HepG2 (cell line): ENCODE results near the gene ANO9. TPM values are rescaled to one million over a fixed set of nuclear protein-coding genes. Genes with fewer than 3 reads are reported as not detected.
A peak's percentile ranks its signal among the peaks of the same experiment; 100 is the strongest.

Source experiments
- AGO1 ChIP-seq: fragments of 200-400 bp; formaldehyde crosslinking; IDR thresholded peaks from 2 replicates; pipeline ENCODE4 v1.6.1; 2017; ENCODE audit warnings: mild to moderate bottlenecking, low read depth, low read length, moderate library complexity; ENCODE audit not compliant: poor library complexity, severe bottlenecking
- CEBPG ChIP-seq: IDR thresholded peaks from 2 replicates; pipeline ENCODE4 v1.6.1; 2016
- CENPX ChIP-seq: sonication (generic); formaldehyde crosslinking; IDR thresholded peaks from 2 replicates; pipeline ENCODE4 v1.9.0; 2021; ENCODE audit warnings: mild to moderate bottlenecking, missing genetic modification reagents, moderate library complexity
- ELF4 ChIP-seq: sonication (generic); formaldehyde crosslinking; IDR thresholded peaks from 2 replicates; pipeline ENCODE4 v1.5.0; 2020; ENCODE audit warnings: missing genetic modification reagents, mild to moderate bottlenecking, moderate library complexity, borderline replicate concordance
- ETV6 ChIP-seq: sonication (generic); formaldehyde crosslinking; conservative IDR thresholded peaks from 2 replicates; pipeline ENCODE4 v1.4.0; 2020; ENCODE audit warnings: missing genetic modification reagents
- REL ChIP-seq: sonication (generic); formaldehyde crosslinking; conservative IDR thresholded peaks from 2 replicates; pipeline ENCODE4 v1.8.0; 2022; ENCODE audit warnings: mild to moderate bottlenecking, missing genetic modification reagents, moderate library complexity
- ZFP1 ChIP-seq: IDR thresholded peaks from 2 replicates; pipeline ENCODE4 v1.6.1; 2016
- ZFP62 ChIP-seq: sonication (generic); formaldehyde crosslinking; IDR thresholded peaks from 2 replicates; pipeline ENCODE4 v1.4.0; 2020; ENCODE audit warnings: missing genetic modification reagents
- ZNF335 ChIP-seq: sonication (generic); formaldehyde crosslinking; IDR thresholded peaks from 2 replicates; pipeline ENCODE4 v1.4.0; 2020; ENCODE audit warnings: missing genetic modification reagents
- ZNF546 ChIP-seq: sonication (generic); formaldehyde crosslinking; conservative IDR thresholded peaks from 2 replicates; pipeline ENCODE4 v1.8.1; 2023; ENCODE audit warnings: mild to moderate bottlenecking, missing genetic modification reagents
- ZNF556 ChIP-seq: sonication (generic); formaldehyde crosslinking; IDR thresholded peaks from 2 replicates; pipeline ENCODE4 v1.4.0; 2020; ENCODE audit warnings: mild to moderate bottlenecking, missing genetic modification reagents, borderline replicate concordance
- ZNF761 ChIP-seq: sonication (generic); formaldehyde crosslinking; conservative IDR thresholded peaks from 2 replicates; pipeline ENCODE4 v1.4.0; 2020; ENCODE audit warnings: mild to moderate bottlenecking, missing genetic modification reagents
- ZNF816 ChIP-seq: sonication (generic); formaldehyde crosslinking; IDR thresholded peaks from 2 replicates; pipeline ENCODE4 v1.8.0; 2022; ENCODE audit warnings: missing genetic modification reagents, mild to moderate bottlenecking, borderline replicate concordance
- polyA plus RNA-seq, 8 experiments: library from polyadenylated mRNA; depleted of rRNA in 3 of 8; stranded (reverse) in 7 of 8; unstranded in 1 of 8; fragments of >200 nt; fragmentation: Illumina TruSeq in 4 of 8; extraction: Trizol in 4 of 8; gene quantifications; 2 replicates each; pipeline versions ENCODE4 v1.2.1 to v1.2.3, GENCODE V29; 2011 to 2016; ENCODE audit warnings: low read depth in 4 of 8, missing spikeins in 1 of 8, mixed read lengths in 1 of 8; ENCODE audit not compliant: insufficient read depth in 1 of 8
- total RNA-seq, 5 experiments: library from RNA; depleted of rRNA; stranded (reverse); fragments of >200 nt; fragmentation: Illumina TruSeq; extraction: Trizol; gene quantifications; 2 replicates each; pipeline ENCODE4 v1.2.3, GENCODE V29; 2016; ENCODE audit warnings: low read depth in 1 of 5
- TF ChIP-seq, protein P1 (sequence below): sonication (generic); formaldehyde crosslinking; IDR thresholded peaks from 2 replicates; pipeline ENCODE4 v1.4.0; 2020; ENCODE audit warnings: missing genetic modification reagents, borderline replicate concordance
- TF ChIP-seq, protein P2 (sequence below): sonication (generic); formaldehyde crosslinking; IDR thresholded peaks from 2 replicates; pipeline ENCODE4 v1.5.1; 2020; ENCODE audit warnings: mild to moderate bottlenecking, missing genetic modification reagents, borderline replicate concordance
- TF ChIP-seq, protein P3 (sequence below): sonication (generic); formaldehyde crosslinking; IDR thresholded peaks from 2 replicates; pipeline ENCODE4 v1.8.0; 2022; ENCODE audit warnings: missing genetic modification reagents, mild to moderate bottlenecking, moderate library complexity, borderline replicate concordance
- TF ChIP-seq, protein P4 (sequence below): sonication (generic); formaldehyde crosslinking; IDR thresholded peaks from 2 replicates; pipeline ENCODE4 v1.4.0; 2020; ENCODE audit warnings: missing genetic modification reagents
- TF ChIP-seq, protein P5 (sequence below): sonication (generic); formaldehyde crosslinking; IDR thresholded peaks from 2 replicates; pipeline ENCODE4 v1.5.0; 2020; ENCODE audit warnings: mild to moderate bottlenecking, missing genetic modification reagents, borderline replicate concordance

Gene ANO9
- total and polyA plus RNA-seq, 2 of the 13 experiments (the other 11 are each of a cell fraction or from before 2014, with no cell fraction given) = 8.9 to 14.3 TPM

DNA sequence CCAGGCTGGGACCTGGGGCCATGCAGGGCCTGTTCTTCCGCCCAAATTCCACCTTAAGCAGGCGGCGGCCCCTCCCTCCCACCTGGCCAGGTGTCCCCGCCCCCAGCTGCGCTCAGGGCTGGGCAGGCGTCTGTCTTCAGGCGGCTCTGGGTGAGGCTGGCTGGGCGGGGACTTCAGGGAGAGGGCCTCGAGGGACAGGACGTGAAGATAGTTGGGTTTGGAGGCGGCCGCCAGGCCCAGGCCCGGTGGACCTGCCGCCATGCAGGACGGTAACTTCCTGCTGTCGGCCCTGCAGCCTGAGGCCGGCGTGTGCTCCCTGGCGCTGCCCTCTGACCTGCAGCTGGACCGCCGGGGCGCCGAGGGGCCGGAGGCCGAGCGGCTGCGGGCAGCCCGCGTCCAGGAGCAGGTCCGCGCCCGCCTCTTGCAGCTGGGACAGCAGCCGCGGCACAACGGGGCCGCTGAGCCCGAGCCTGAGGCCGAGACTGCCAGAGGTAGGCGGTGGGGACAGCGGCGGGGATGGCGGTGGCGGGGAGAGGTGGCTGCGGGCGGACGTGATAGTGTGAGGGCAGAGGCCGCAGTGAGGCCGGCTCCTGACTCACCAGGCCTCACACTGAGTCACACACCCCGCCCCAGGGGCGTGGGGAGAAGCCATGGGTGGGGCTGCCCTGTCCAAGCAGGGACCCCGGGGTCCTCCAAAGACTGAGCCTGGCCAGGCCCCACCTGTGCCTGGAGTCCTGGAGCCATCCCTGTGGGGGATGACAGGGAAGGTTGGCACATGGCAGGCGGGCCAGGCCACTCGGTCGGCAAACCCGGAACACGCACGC lies 47.6 kb downstream of the ANO9 start, which contains the start of gene PKP3 (continued):
- TF ChIP-seq, protein P1, sequence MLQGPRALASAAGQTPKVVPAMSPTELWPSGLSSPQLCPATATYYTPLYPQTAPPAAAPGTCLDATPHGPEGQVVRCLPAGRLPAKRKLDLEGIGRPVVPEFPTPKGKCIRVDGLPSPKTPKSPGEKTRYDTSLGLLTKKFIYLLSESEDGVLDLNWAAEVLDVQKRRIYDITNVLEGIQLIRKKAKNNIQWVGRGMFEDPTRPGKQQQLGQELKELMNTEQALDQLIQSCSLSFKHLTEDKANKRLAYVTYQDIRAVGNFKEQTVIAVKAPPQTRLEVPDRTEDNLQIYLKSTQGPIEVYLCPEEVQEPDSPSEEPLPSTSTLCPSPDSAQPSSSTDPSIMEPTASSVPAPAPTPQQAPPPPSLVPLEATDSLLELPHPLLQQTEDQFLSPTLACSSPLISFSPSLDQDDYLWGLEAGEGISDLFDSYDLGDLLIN (CRISPR knock-in tag) = no peak
- TF ChIP-seq ZNF546 (CRISPR knock-in tag) (peak; percentile 72; the same call in 1 of the 2 replicates), ETV6 (CRISPR knock-in tag) (peak; percentile 17; the same call in 1 of the 2 replicates), AGO1 (no peak), ZNF816 (CRISPR knock-in tag) (no peak), CEBPG (CRISPR knock-in tag) (no peak), CENPX (no peak), ZFP1 (CRISPR knock-in tag) (no peak), ZFP62 (CRISPR knock-in tag) (no peak), ZNF335 (CRISPR knock-in tag) (no peak), ZNF556 (CRISPR knock-in tag) (no peak), ZNF761 (CRISPR knock-in tag) (no peak), REL (CRISPR knock-in tag) (no peak; the same call in 1 of the 2 replicates), ELF4 (no peak)
- TF ChIP-seq, protein P2, sequence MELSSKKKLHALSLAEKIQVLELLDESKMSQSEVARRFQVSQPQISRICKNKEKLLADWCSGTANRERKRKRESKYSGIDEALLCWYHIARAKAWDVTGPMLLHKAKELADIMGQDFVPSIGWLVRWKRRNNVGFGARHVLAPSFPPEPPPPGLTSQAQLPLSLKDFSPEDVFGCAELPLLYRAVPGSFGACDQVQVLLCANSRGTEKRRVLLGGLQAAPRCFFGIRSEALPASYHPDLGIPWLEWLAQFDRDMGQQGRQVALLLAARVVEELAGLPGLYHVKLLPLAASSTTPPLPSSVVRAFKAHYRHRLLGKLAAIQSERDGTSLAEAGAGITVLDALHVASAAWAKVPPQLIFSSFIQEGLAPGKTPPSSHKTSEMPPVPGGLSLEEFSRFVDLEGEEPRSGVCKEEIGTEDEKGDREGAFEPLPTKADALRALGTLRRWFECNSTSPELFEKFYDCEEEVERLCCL = no peak
- TF ChIP-seq, protein P3, sequence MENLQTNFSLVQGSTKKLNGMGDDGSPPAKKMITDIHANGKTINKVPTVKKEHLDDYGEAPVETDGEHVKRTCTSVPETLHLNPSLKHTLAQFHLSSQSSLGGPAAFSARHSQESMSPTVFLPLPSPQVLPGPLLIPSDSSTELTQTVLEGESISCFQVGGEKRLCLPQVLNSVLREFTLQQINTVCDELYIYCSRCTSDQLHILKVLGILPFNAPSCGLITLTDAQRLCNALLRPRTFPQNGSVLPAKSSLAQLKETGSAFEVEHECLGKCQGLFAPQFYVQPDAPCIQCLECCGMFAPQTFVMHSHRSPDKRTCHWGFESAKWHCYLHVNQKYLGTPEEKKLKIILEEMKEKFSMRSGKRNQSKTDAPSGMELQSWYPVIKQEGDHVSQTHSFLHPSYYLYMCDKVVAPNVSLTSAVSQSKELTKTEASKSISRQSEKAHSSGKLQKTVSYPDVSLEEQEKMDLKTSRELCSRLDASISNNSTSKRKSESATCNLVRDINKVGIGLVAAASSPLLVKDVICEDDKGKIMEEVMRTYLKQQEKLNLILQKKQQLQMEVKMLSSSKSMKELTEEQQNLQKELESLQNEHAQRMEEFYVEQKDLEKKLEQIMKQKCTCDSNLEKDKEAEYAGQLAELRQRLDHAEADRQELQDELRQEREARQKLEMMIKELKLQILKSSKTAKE (CRISPR knock-in tag) = no peak
- TF ChIP-seq, protein P4, sequence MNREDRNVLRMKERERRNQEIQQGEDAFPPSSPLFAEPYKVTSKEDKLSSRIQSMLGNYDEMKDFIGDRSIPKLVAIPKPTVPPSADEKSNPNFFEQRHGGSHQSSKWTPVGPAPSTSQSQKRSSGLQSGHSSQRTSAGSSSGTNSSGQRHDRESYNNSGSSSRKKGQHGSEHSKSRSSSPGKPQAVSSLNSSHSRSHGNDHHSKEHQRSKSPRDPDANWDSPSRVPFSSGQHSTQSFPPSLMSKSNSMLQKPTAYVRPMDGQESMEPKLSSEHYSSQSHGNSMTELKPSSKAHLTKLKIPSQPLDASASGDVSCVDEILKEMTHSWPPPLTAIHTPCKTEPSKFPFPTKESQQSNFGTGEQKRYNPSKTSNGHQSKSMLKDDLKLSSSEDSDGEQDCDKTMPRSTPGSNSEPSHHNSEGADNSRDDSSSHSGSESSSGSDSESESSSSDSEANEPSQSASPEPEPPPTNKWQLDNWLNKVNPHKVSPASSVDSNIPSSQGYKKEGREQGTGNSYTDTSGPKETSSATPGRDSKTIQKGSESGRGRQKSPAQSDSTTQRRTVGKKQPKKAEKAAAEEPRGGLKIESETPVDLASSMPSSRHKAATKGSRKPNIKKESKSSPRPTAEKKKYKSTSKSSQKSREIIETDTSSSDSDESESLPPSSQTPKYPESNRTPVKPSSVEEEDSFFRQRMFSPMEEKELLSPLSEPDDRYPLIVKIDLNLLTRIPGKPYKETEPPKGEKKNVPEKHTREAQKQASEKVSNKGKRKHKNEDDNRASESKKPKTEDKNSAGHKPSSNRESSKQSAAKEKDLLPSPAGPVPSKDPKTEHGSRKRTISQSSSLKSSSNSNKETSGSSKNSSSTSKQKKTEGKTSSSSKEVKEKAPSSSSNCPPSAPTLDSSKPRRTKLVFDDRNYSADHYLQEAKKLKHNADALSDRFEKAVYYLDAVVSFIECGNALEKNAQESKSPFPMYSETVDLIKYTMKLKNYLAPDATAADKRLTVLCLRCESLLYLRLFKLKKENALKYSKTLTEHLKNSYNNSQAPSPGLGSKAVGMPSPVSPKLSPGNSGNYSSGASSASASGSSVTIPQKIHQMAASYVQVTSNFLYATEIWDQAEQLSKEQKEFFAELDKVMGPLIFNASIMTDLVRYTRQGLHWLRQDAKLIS (CRISPR knock-in tag) = no peak
- TF ChIP-seq, protein P5, sequence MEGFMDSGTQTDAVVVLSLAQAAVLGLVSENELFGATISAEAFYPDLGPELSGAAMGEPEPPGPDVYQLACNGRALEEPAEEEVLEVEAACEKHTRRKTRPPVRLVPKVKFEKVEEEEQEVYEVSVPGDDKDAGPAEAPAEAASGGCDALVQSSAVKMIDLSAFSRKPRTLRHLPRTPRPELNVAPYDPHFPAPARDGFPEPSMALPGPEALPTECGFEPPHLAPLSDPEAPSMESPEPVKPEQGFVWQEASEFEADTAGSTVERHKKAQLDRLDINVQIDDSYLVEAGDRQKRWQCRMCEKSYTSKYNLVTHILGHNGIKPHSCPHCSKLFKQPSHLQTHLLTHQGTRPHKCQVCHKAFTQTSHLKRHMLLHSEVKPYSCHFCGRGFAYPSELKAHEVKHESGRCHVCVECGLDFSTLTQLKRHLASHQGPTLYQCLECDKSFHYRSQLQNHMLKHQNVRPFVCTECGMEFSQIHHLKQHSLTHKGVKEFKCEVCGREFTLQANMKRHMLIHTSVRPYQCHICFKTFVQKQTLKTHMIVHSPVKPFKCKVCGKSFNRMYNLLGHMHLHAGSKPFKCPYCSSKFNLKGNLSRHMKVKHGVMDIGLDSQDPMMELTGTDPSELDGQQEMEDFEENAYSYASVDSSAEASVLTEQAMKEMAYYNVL (CRISPR knock-in tag) = 0 out of 2 replicates have a peak, but pooled peaks have one; percentile 35
